Choroid plexus epithelial cell (primary cell): ENCODE data around the gene YBX2.
"Not testable (repeated sequence)": the region's sequence is repeated elsewhere in the genome, so short reads cannot be mapped to it uniquely, and the experiment has no call there.

Experiments used
- DNase-seq: peaks from one replicate; pipeline ENCODE4 v3.0.0-alpha.2; 2010; ENCODE audit warnings: low read depth
- H3K4me3 ChIP-seq: 2 replicates; pipeline ENCODE4 v1.5.1; 2011; ENCODE audit warnings: low read depth, mild to moderate bottlenecking, control low read depth, low read length, moderate library complexity
- TF ChIP-seq, protein P1 (sequence below): conservative IDR thresholded peaks from 2 replicates; pipeline ENCODE4 v1.5.1; 2011; ENCODE audit warnings: low read depth, mild to moderate bottlenecking, control low read depth, inconsistent platforms, low read length, moderate library complexity

YBX2 gene

DNA sequence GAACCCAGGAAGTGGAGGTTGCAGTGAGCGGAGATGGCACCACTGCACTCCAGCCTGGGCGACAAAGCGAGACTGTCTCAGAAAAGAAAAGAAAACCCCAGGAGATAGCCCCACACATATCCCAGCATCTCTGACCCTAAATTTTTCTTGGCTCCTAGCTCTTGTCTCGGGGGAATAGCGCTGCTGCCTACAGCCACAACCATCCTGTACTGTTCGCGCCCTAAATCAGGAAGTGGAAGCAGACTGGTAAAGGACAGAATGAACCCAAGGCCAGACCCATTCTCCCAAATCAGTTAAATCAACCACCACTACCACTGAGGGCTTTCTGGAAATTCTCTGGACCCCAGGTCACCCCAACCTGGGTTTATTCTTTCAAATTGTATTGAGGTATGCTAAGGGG, 44.6 kb downstream of the YBX2 start:
- TF ChIP-seq, protein P1, sequence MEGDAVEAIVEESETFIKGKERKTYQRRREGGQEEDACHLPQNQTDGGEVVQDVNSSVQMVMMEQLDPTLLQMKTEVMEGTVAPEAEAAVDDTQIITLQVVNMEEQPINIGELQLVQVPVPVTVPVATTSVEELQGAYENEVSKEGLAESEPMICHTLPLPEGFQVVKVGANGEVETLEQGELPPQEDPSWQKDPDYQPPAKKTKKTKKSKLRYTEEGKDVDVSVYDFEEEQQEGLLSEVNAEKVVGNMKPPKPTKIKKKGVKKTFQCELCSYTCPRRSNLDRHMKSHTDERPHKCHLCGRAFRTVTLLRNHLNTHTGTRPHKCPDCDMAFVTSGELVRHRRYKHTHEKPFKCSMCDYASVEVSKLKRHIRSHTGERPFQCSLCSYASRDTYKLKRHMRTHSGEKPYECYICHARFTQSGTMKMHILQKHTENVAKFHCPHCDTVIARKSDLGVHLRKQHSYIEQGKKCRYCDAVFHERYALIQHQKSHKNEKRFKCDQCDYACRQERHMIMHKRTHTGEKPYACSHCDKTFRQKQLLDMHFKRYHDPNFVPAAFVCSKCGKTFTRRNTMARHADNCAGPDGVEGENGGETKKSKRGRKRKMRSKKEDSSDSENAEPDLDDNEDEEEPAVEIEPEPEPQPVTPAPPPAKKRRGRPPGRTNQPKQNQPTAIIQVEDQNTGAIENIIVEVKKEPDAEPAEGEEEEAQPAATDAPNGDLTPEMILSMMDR: no peak
- no peak for DNase-seq
- H3K4me3 ChIP-seq: peak overlapping the region; percentile 96

DNA sequence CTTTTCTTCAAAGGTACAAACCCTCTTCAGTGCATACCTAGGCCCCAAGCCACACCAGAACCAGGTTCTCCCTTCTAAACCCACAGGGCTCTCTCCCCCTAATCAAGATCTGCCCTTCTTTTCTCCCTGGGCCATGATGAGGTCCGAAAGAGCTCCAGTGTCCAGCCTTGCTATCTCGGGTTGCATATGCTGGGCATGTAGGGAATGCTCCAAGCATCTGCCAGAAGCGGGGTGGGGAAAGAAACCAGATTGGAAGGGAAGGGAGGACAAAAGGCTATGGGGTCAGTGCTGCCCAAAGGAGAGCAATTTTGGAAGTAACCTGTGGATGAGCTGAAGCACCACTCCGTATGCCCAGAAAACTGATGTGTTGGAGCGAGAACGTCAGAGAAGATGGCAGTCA, 45.2 kb downstream of the YBX2 start:
- TF ChIP-seq, protein P1: no peak
- no peak overlapping the region for H3K4me3 ChIP-seq
- no peak for DNase-seq

DNA sequence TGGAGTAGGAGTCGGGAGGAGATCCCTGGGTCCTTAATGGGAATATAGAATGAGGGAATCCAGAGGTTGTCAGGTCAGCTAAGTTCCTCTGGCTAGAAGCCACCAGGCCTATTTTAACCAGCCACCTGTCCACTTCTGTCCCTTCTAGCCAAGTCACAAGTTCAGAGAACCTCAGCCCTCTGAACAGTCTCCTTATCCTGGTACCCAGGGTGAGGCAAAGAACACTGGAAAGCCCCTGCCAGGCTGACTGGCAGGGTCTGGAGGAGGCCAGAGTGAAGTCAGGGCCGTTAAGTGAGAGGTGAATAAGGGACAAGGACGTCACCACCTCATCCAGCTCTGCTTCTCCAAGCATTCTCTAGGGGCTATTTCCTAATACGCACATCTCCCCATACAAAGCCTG, 45.6 kb downstream of the YBX2 start:
- H3K4me3 ChIP-seq: no peak overlapping the region
- TF ChIP-seq, protein P1: no peak
- DNase-seq: no peak

DNA sequence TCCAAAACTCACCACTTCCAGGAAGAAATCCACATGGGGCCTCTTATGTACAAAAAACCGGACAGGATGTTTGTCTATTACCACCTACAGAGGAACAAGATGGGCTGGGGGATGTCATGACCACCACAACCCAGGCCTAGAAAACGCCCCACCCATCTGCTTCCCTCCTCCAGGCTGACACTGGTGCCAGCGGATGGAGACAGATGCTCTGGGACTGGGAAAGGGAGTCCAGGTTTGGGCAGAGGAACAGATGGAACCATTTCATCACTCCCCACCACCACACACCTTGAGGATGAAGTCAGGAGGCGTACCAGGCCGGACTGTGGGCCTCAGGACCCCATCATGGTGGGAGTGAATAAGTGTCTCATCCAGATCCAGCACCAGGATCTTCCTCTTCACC, 47.7 kb downstream of the YBX2 start:
- TF ChIP-seq, protein P1: no peak
- no peak overlapping the region for H3K4me3 ChIP-seq
- DNase-seq: no peak

DNA sequence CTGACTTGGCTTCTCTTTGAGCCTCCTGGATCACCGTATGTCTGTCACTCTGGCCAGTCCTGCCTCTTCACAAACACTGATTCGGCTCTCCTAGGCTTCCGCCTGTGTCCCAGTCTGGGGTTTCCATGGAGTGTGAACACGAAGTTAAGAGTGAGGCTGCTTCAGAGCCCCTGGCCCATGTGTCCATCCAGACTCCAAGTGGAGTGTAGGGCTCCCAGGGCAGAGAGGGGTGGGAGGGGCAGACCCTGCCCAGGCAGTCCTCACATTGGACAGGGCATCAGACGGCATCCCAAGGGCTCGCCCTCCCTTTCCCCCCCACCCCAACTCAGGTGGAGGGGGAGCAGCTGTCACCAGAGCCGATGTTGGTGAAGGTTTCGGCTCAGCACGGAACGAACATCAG, 50.6 kb downstream of the YBX2 start:
- not testable (repeated sequence) for H3K4me3 ChIP-seq, DNase-seq

DNA sequence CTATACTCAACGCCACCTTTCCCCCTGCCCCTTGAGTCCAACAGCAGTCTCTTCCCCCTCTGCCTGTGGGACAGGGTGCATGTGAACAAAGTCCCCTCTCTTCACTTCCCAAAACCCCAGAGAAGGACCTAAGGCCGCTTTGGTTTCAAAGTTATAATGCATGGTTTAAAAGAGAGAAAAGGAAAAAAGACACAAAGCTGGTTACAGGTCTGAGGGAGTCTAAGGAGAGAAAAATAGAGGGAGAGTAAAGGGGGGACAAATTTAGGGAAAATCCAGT, 51.0 kb downstream of the YBX2 start:
- H3K4me3 ChIP-seq: peak overlapping the region; percentile 93
- TF ChIP-seq, protein P1: no peak
- no peak for DNase-seq

DNA sequence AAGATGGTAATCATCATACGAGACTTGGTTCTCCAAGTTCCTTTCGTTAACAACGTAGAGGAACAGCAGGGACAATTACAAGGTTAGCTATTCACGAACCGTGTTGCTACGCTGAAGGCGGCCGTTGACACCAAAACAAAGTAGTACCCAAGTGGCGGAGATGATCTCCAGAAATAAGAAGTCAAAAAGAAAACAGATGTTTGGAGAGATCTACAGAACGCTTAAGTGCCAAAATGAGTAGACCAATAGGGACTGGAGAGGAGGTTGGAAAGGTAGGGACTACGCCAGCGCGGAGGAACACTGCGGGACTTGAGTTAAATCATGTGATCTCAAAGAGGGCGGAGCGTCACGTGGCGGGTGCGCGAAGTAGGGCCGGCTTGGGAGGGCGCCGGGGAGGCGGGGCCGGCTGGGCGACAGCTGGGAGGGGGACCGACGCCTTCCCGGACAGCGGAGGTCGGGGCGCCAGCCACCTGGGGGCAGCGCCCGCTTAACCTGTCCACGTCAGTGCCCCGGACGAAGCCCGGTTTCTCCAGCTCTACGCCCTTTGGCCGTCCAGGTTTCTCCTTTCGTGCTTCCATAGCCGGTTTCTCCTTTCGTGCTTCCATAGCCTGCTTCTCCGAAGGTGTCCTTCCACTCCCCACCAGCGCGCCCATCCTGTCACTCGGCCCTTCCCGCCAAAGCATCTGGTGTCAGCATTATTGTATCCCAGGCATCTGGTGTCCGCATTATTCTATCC, 51.6 kb downstream of the YBX2 start:
- DNase-seq: peak; percentile 98
- TF ChIP-seq, protein P1: no peak
- H3K4me3 ChIP-seq: peak overlapping the region; percentile 93
